Common myeloid progenitor, CD34-positive (primary cell): Measurements from ENCODE around the gene KIF1A.

ENCODE experiments used
- CTCF ChIA-PET: fragments of 350-600 bp; sonication (Branson Sonifier 250); formaldehyde crosslinking; loops from one replicate; lab custom pipeline; 2021; ENCODE audit warnings: antibody characterized with exemption; lab: Charles Lee
- POLR2A ChIA-PET: fragments of 350-600 bp; sonication (Branson Sonifier 250); formaldehyde crosslinking; loops from one replicate; lab custom pipeline; 2021; ENCODE audit warnings: antibody characterized with exemption; lab: Charles Lee
- DNase-seq, 3 donors: peaks; one replicate each; pipeline versions ENCODE4 v3.0.0 to v3.0.0-alpha.2; 2013
- H3K27ac ChIP-seq, 2 experiments: 1 replicate in 1 of 2; 2 replicates in 1 of 2; pipeline ENCODE4 v1.7.0; 2013; ENCODE audit warnings: inconsistent platforms in 2 of 2, low read length in 2 of 2, mild to moderate bottlenecking in 2 of 2, low read depth in 1 of 2, moderate library complexity in 1 of 2; ENCODE audit not compliant: severe bottlenecking in 2 of 2, insufficient read depth in 1 of 2, poor library complexity in 1 of 2
- H3K27me3 ChIP-seq, 5 experiments: replicated peaks in 2 of 5; 1 replicate in 3 of 5; 2 replicates in 2 of 5; pipeline versions ENCODE4 v1.6.1 to v1.7.0; 2013; ENCODE audit warnings: low read length in 4 of 5, mild to moderate bottlenecking in 2 of 5, moderate library complexity in 2 of 5, inconsistent platforms in 1 of 5; ENCODE audit not compliant: insufficient read depth in 5 of 5, control insufficient read depth in 4 of 5
- H3K36me3 ChIP-seq, 4 experiments: 1 replicate in 2 of 4; 2 replicates in 2 of 4; pipeline versions ENCODE4 v1.6.1 to v1.7.0; 2013; ENCODE audit warnings: low read length in 3 of 4, control low read depth in 1 of 4, mild to moderate bottlenecking in 1 of 4; ENCODE audit not compliant: control insufficient read depth in 4 of 4, insufficient read depth in 4 of 4
- H3K4me1 ChIP-seq, 4 experiments: 1 replicate in 3 of 4; 2 replicates in 1 of 4; pipeline versions ENCODE4 v1.6.1 to v1.7.1; 2013; ENCODE audit warnings: low read length in 3 of 4, mild to moderate bottlenecking in 3 of 4, control low read depth in 1 of 4, inconsistent platforms in 1 of 4, moderate library complexity in 1 of 4; ENCODE audit not compliant: control insufficient read depth in 4 of 4, insufficient read depth in 4 of 4; ENCODE audit errors: control extremely low read depth in 1 of 4
- H3K4me3 ChIP-seq, 7 experiments: 1 replicate in 4 of 7; 2 replicates in 3 of 7; pipeline versions ENCODE4 v1.5.1 to v1.7.0; 2013; ENCODE audit warnings: mild to moderate bottlenecking in 7 of 7, low read length in 6 of 7, moderate library complexity in 6 of 7, inconsistent platforms in 2 of 7, low read depth in 2 of 7, control low read depth in 1 of 7; ENCODE audit not compliant: insufficient read depth in 4 of 7, control insufficient read depth in 1 of 7; ENCODE audit errors: extremely low read depth in 1 of 7
- H3K9me3 ChIP-seq, 5 experiments: 1 replicate in 4 of 5; 2 replicates in 1 of 5; pipeline versions ENCODE4 v1.6.1 to v1.7.1; 2013; ENCODE audit warnings: low read length in 4 of 5, mild to moderate bottlenecking in 2 of 5, inconsistent platforms in 1 of 5, low read depth in 1 of 5, moderate library complexity in 1 of 5; ENCODE audit not compliant: control insufficient read depth in 4 of 5, insufficient read depth in 2 of 5; ENCODE audit errors: control extremely low read depth in 1 of 5
- WGBS: methylation state at CpG from one replicate; pipeline ENCODE4 v1.1.5; 2013; ENCODE audit not compliant: insufficient coverage; 5-methylcytosine and 5-hydroxymethylcytosine counted together

The KIF1A gene

DNA sequence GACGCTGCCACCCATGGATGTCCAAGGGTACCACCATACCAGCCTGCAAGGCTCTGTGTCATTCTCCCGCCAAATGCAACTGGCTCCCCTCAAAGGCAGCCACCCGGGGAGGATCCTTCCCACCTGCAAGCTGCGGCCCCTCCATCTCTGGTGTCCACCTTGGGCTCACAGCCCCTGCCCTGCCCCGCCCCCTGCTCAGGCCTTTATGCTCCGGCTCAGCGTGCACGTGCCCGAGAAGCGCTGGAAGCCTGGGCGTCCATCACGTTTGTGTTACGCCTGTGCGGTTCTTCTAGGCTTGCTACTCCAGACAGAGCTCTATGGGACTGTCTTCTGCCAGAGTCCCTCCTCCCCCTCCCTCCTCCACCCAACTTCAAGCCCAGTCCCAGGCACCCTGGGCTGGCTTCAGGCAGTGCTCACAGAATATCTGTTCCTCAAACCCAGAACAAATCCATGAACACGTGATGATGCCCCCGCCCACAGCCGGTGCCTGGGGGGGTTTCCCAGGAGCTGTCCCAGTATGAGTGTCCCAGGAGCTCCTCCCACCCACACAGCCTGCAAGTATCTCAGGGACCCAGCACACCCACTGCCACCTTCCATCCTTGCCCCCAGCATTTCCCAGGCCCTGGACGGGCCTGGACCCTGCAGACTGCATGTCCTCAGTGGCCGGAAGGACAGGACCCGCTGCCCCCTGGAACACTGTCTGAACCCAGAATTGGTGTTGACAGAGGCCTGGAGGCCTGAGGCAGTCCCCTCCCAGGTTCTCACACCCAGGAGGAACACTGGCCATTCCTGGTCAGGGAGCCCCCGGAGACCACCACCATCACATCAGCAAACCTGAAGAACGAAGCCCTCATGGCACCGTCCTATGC is 30.3 kb downstream of the KIF1A start:
- Histone ChIP-seq H3K27ac (no peak overlapping the region), H3K27me3 (peaks cover 0 to 3% (median 0%) of the 10 kb centered on the region in 5 experiments), H3K4me3 (no peak overlapping the region), H3K36me3 (no peaks in the 10 kb centered on the region), H3K9me3 (no peaks in the 10 kb centered on the region), H3K4me1 (no peaks in the 10 kb centered on the region)
- ChIA-PET CTCF (interaction anchor here (1.6 kb wide), 1 partner anchor 9 kb away, joined by 4 read pairs; no protein-coding TSS in a partner anchor), POLR2A (no interaction called here)
- no peak for DNase-seq
- WGBS, result 88% methylated on average over 17 of the region's 23 CpGs

- DNase-seq, result no peak
- 96% methylated on average over 11 of the region's 13 CpGs for whole genome bisulfite sequencing
- Histone ChIP-seq H3K36me3 (no peaks in the 10 kb centered on the region), H3K27ac (no peak overlapping the region), H3K4me1 (no peaks in the 10 kb centered on the region), H3K4me3 (no peak overlapping the region), H3K9me3 (no peaks in the 10 kb centered on the region), H3K27me3 (no peaks in the 10 kb centered on the region)
- ChIA-PET CTCF (interaction anchor here (1.6 kb wide), 1 partner anchor 9 kb away, joined by 4 read pairs; no protein-coding TSS in a partner anchor), POLR2A (no interaction called here)
Measured at GRCh38 chr2:240789051-240789453, 31.0 kb downstream of the KIF1A start.

DNA sequence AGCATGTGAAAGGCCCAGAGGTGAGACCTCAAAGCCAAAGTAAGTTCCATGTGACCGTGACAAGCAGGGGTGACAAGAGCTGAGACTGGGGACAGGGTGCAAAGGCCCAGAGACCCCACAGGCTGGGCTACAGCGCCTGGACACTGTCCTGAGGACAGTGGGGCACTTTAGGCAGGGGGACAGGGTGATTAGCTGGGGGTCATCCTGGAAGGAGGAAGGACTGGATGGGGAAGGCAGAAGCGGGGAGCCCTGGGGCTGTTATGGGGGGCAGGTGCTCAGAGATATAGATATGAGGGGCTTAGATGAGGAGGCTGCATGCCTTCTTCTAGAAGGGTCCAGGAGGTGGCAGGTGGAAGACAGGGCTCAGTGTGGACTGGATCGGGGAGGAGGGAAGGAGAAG is 31.5 kb downstream of the KIF1A start:
- H3K9me3 ChIP-seq, result no peaks in the 10 kb centered on the region
- CTCF ChIA-PET, result interaction anchor here (1.6 kb wide), 1 partner anchor 8 kb away, joined by 4 read pairs; no protein-coding TSS in a partner anchor
- no peak overlapping the region for H3K4me3 ChIP-seq
- no peak overlapping the region for H3K27ac ChIP-seq
- H3K27me3 ChIP-seq, result no peaks in the 10 kb centered on the region
- no peaks in the 10 kb centered on the region for H3K36me3 ChIP-seq
- H3K4me1 ChIP-seq, result no peaks in the 10 kb centered on the region
- DNase-seq, result no peak
- POLR2A ChIA-PET, result no interaction called here
- WGBS, result 91% methylated on average over 4 of the region's 4 CpGs

- H3K9me3 ChIP-seq, result no peaks in the 10 kb centered on the region
- no peaks in the 10 kb centered on the region for H3K36me3 ChIP-seq
- DNase-seq, result no peak
- H3K4me3 ChIP-seq, result no peak overlapping the region
- no peak overlapping the region for H3K27ac ChIP-seq
- no peaks in the 10 kb centered on the region for H3K4me1 ChIP-seq
- ChIA-PET POLR2A (no interaction called here), CTCF (interaction anchor here (1.6 kb wide), 1 partner anchor 7 kb away, joined by 4 read pairs; no protein-coding TSS in a partner anchor)
- WGBS, result 95% methylated on average over 23 of the region's 23 CpGs
- H3K27me3 ChIP-seq, result no peaks in the 10 kb centered on the region
Measured at GRCh38 chr2:240787521-240788472, 32.2 kb downstream of the KIF1A start.

DNA sequence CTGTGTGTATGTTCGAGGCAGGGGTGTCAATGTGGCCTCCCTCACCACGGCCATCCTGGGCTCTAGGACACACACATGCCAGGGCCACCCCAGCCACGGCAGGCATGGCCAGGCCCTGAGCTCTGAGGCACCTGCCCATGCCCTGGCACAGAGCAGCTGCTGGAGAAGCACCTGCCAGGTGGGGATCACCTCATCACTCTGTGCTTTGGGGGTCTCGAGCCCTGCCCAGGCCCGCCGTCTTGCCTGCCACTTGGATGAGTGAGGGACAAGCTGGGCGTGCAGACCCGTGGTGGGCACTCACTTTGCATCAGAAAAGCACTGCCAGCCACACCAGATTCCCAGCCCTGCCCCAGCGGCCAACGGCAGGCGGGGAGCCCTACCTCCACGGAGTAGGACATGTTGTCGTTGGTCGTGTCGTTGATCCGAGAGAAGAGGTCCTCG is 33.1 kb downstream of the KIF1A start:
- no peak for DNase-seq
- Histone ChIP-seq H3K36me3 (no peaks in the 10 kb centered on the region), H3K27me3 (no peaks in the 10 kb centered on the region), H3K9me3 (no peaks in the 10 kb centered on the region), H3K27ac (no peak overlapping the region), H3K4me3 (no peak overlapping the region), H3K4me1 (no peaks in the 10 kb centered on the region)
- ChIA-PET POLR2A (no interaction called here), CTCF (no interaction called here)
- WGBS, result 93% methylated on average over 15 of the region's 17 CpGs

- ChIA-PET POLR2A (no interaction called here), CTCF (no interaction called here)
- no peaks in the 10 kb centered on the region for H3K27me3 ChIP-seq
- H3K4me3 ChIP-seq, result no peak overlapping the region
- WGBS, result 83% methylated on average over 5 of the region's 8 CpGs
- H3K4me1 ChIP-seq, result no peaks in the 10 kb centered on the region
- no peaks in the 10 kb centered on the region for H3K9me3 ChIP-seq
- DNase-seq, result no peak
- no peaks in the 10 kb centered on the region for H3K36me3 ChIP-seq
- no peak overlapping the region for H3K27ac ChIP-seq
Measured at GRCh38 chr2:240786355-240786841, 33.6 kb downstream of the KIF1A start.
